Ishikawa (cell line): Measurements from ENCODE around the gene PLEKHA7.

Source experiments
- CEBPB ChIP-seq: IDR thresholded peaks from 2 replicates; pipeline ENCODE4 v1.6.1; 2012
- CREB1 ChIP-seq: IDR thresholded peaks from 2 replicates; pipeline ENCODE4 v1.6.1; 2012; ENCODE audit warnings: low read depth
- EGR1 ChIP-seq: IDR thresholded peaks from 2 replicates; pipeline ENCODE4 v1.6.1; 2012
- EP300 ChIP-seq: IDR thresholded peaks from 2 replicates; pipeline ENCODE4 v1.6.1; 2012; ENCODE audit warnings: borderline replicate concordance
- MAX ChIP-seq: IDR thresholded peaks from 2 replicates; pipeline ENCODE4 v1.6.1; 2012
- NFIC ChIP-seq: IDR thresholded peaks from 2 replicates; pipeline ENCODE4 v1.6.1; 2012
- RAD21 ChIP-seq: IDR thresholded peaks from 2 replicates; pipeline ENCODE4 v1.6.1; 2012; ENCODE audit warnings: low read depth
- REST ChIP-seq: IDR thresholded peaks from 2 replicates; pipeline ENCODE4 v1.6.1; 2012; ENCODE audit warnings: low read depth, mild to moderate bottlenecking
- TAF1 ChIP-seq: IDR thresholded peaks from 2 replicates; pipeline ENCODE4 v1.6.1; 2012; ENCODE audit warnings: low read depth, mild to moderate bottlenecking
- TEAD4 ChIP-seq: IDR thresholded peaks from 2 replicates; pipeline ENCODE4 v1.6.1; 2012
- YY1 ChIP-seq: IDR thresholded peaks from 2 replicates; pipeline ENCODE4 v1.6.1; 2012; ENCODE audit warnings: low read depth
- ZBTB7A ChIP-seq: IDR thresholded peaks from 2 replicates; pipeline ENCODE4 v1.6.1; 2012; ENCODE audit warnings: low read depth

- TF ChIP-seq MAX: no peak
- no peak for TF ChIP-seq CEBPB
- TF ChIP-seq EP300: no peak
- no peak for TF ChIP-seq ZBTB7A
- TF ChIP-seq REST: no peak
- TF ChIP-seq TAF1: no peak
- no peak for TF ChIP-seq EGR1
- no peak for TF ChIP-seq NFIC
- no peak for TF ChIP-seq TEAD4
- TF ChIP-seq RAD21: no peak
- no peak for TF ChIP-seq YY1
- TF ChIP-seq CREB1: no peak
These were observed 242.1 kb downstream of the PLEKHA7 start for GRCh38 chr11:16772141-16772512.
